Measurements from ENCODE around the gene YWHAG.

DNA sequence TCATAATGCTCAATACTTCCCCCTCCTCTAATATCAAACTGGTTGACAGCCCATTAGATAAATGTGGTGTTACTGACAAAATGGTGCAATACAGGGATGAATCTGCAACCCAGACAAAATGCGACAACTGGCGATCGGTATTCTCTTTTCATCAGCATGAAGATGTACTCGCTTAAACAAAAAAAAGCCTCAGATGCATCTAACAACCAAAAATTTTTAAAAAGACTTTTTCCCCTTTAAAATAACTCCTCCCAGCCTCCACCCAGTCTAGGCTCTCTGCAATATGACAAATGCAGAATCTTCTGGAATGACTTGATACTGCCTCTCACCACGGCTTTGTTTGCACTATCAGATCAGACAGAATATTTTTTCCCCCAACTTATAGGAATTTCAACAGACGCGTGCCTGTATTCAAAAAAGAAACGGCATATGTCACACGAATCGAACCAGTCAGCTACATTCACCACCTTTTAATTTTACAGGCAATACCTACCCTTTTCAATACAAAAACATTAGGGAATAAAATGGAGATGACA, 1.2 kb downstream of the YWHAG start:
- TF ChIP-seq CTCF (IDR thresholded peaks at IDR 0.05) (no peak), POLR2A (IDR thresholded peaks at IDR 0.05) (no peak)

All from Peyer's patch (tissue), 4 donors.